Hippocampal formation (tissue), 2 donors: ENCODE results near the gene LEKR1.

Source experiments
- DNase-seq, 2 donors: peaks; one replicate each; lab custom pipeline; 2025; lab: John Stamatoyannopoulos, UW

LEKR1 gene

GRCh38 chr3:157059661-157060060 is 233.5 kb downstream of the LEKR1 start:
- no peak for DNase-seq

DNA sequence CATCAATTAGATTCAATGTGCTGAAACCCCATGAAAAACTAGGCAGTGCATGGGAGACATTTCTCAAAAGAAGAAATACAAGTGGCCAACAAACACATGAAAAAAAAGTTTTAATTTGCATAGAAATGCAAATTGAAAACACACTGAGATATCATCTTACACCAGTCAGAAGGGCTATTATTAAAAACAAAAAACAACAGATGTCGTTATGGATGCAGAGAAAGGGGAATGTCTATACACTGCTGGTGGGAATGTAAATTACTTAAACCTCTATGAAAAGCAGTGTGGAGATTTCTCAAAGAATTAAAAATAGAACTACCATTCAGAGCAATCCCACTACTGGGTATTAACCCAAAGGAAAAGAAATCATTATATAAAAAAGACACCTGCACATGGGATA is 235.1 kb downstream of the LEKR1 start:
- DNase-seq, result no peak

DNA sequence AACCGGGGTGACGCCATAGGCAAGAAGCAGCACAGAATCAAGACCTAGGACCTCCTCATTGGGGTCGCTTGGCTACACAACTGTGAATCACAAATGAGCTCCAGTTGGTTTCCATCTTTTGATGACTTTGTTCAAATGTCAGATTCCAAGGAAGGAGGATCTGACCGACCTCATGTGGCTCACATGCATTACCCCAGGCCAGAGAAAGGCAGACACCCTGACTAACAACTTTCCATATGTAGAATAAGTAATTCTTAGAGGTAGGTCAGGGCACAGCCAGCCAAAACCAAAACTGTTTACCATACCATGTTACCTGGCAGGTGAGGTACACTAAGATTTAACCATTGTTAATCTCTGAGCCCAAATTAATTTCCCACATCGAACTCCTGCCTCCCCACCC is 237.3 kb downstream of the LEKR1 start:
- DNase-seq, result no peak

- peak in 1 of 2 donors; percentile 40 for DNase-seq
Measured at GRCh38 chr3:157063926-157064325, 237.8 kb downstream of the LEKR1 start.

GRCh38 chr3:157064402-157064801 is 238.2 kb downstream of the LEKR1 start:
- no peak for DNase-seq

DNA sequence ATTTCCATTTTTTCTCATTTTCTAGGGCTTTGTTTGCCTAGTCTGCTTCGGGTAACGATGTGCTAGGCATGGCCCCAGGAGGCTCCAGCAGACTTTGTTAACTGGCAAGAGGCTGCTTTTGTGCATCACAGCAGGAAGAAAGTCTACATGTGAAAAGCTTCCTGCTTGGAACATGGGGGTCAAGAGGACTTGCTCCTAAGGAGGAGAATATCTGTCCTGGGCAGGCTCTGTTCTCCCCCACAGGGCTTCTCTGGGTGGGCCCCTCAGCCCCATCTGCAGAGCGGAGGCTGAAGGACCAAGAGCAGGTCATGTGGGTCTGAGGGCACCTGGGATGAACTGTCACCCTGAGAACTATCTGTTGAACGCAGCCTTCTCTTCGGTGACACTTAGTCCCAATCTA is 239.0 kb downstream of the LEKR1 start:
- DNase-seq, result no peak

GRCh38 chr3:157066335-157067098 is 240.4 kb downstream of the LEKR1 start:
- DNase-seq, result no peak

DNA sequence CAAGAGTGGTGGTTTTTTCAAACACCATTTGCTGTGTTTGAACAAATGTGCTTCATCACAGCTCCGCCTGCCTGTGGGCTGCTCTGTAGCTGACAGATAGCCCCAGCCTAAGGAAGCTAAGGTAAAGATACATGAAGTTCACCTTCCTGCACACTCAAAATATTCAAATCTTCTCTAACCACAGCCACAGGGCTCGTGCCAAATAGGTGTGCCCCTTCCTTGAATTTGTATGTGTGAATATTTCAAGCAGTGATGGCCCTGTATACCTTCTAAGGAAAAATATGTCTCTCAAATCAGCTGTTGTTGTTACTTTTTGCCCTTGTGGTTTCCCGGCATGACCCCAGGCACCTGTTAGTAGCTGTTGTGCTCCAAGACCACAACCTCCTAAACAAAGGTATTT is 241.0 kb downstream of the LEKR1 start:
- no peak for DNase-seq

GRCh38 chr3:157069406-157069805 is 243.3 kb downstream of the LEKR1 start:
- no peak for DNase-seq

DNA sequence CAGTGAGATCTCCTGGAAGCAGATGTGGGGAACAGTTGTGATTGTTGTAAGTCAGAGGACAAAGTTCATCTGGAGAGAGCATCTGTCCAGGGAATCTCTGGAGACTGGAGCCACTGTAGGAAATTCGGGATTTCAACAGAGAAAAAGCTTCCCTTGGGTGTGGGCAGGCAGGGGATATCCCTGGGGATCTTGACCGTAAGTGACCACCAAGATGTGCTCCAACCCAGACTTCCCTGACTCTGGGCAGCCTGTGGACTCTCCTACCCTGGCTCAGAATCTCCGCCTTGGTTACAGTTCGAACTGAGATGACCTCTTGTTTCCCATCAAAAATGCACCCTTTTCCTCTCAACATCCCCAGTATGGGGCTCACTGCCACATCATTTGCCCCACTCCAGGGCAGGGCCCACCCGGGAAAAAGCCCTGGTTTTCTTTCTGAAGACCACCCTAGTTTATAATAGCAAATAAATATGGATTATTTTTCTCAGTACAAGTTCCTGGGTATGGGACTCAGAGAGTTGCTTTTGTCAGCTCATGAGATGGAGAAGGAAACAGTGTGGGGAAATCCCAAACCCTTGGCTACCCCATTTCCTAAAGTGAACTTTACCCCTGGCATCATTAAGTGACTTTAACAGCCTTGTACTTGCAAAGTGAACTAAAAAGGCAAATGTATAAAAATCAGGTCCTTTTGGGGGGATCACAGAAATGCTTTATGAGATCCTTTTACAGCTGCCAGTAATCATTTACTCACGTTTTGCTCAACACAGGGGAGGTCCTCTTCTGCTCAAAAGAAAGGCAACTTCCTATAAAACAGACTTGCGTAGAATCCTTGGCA is 243.9 kb downstream of the LEKR1 start:
- no peak for DNase-seq

GRCh38 chr3:157070678-157070999 is 244.5 kb downstream of the LEKR1 start:
- no peak for DNase-seq

DNA sequence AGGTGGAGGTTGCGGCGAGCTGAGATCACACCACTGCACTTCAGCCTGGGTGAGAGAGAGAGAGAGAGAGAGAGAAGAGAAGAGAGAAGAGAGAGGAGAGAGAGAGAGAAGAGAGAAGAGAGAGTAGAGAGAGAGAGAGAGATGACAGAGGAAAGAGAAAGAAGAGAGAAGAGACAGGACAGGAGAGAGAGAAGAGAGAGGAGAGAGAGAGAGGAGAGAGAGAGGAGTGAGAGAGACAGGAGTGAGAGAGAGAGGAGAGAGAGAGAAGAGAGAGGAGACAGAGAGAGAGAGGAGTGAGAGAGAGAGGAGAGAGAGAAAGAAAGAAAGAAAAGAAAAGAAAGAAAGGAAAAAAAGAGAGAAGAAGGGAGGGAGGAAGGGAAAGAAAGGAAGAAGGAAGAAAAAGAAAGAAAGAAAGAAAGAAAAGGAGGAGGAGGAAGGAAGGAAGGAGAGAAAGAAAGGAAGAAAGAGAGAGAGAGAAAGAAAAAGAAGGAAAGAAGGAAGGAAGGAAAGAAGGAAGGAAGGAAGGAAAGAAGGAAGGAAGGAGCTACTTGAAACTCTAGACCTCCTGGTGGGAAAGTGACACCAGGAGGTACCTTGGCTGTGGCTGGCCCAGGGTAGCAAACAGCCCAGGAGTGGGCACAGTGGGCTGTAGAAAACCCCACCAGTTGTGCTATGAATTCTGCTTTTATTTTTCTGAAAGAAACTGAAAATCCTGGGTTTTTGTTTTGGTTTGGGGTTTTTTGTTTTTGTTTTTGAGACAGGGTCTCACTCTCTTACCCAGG is 245.8 kb downstream of the LEKR1 start:
- no peak for DNase-seq

DNA sequence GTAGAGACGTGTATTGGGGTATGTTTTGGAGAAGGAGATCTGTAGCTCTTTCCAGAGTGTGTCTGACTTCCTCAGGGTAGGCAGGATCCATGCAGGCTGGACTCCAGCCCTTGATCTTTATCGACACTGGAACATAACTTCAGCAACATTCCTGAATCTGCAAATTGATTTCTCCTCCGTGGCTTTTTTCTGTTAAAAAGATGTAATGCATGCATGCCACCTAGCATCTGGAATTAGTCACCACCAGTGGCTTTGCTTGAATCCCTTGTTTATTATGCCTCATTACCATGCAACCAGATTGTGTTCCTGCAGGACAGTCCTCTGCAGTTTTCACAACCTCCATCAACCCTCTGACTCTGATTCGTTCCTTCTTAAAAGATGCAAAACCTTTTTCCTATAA is 247.7 kb downstream of the LEKR1 start:
- no peak for DNase-seq

DNA sequence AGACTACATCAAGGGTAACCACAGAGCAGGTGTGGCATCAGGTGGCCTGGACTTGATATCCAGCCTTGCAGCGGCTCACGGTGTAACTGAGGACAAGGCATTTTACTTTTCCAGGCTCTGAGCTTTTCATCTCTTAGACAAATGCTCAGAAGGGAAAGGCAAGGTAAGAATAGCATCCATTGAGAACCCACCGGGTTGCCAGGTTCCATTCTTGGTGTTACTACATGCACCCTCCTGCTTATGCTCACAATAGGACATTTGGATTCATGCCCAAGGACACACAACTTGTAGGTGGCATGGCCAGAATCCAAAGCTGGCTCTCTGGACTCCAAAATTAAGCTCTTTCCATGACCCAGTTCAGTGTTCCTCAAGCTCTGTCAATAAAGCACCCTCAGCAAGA is 248.3 kb downstream of the LEKR1 start:
- no peak for DNase-seq

DNA sequence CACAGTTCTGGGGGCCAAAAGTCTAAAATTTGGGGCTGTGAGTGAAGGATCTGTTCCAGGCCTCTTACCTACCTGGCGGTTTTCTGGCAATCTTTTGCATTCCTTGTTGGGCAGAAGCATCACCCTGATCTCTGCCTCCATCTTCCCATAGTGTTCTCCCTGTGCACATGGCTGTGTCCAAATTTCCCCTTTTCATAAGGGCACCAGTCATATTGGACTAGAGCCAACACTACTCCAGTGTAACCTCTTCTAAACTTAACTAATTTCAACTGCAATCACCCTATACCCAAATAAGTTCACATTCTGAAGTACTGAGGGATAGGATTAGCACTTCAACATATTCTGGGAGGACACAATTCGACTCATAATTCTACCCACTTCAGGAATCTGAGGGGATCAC is 248.8 kb downstream of the LEKR1 start:
- DNase-seq, result no peak

DNA sequence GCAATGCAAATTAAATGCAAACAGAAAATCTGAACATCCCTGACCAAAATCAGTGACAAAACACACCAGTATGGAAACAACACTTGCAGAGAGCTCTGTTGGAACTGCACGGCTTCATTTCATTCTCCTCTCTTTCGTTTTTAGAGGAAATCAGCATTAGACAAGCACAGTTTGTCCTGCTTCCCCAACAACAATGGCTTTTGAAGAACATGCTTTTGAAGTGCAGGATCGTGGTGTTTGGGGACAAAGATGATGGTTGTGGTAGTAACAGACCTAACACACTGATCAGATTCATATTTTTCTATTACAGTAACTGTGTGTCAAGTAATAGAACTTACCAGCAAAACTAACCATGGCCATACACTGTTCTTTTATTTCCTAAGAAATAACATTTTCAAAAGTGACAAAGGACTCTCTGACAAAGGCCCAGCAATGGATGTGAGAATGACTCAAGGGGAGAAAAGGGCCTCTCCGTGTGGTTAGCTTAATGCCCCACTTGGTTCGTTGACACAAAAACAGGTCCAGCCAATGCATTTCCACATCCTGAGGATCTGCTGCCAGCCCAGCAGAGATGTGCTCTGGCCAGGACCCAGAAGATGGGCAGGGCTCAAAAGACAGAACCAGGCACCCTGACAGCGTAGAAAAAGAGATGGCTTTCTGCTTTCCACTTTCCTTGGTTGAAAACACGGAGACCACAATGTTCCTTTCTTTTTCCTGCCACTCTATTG is 249.7 kb downstream of the LEKR1 start:
- peak in 1 of 2 donors; percentile 56 for DNase-seq

- DNase-seq, result no peak
Measured at GRCh38 chr3:157077565-157077991, 251.4 kb downstream of the LEKR1 start.

DNA sequence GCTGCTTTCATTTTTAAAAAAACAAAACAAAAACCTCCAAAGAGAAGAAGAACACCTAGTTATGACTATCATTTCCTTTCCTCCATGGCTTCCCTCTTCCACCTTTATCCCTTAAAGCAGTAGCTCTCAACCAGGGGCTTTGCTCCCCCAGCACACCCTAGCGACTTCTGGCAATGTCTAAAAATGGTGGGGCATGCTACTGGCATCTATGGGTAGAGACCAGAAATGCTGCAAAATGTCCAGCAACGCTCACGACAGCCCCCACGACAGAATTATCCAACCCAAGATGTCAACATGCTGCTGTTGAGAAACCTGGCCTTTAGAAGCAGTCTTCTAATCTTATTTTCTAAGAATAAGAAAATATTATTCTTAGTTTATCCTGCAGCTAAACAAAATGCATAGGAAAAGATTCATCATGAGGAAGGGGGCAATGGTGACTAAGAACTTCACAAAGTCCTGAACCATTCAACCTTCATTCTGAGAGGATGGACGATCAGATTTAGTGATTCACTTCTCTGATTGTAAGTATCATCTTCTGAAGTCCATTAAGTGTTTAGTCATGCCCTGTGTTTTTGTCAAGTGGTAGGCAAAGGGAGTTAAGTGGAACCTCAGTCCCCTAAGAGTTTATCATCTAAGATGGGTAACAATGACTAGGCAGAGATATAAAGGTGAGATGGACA is 252.1 kb downstream of the LEKR1 start:
- DNase-seq, result no peak

DNA sequence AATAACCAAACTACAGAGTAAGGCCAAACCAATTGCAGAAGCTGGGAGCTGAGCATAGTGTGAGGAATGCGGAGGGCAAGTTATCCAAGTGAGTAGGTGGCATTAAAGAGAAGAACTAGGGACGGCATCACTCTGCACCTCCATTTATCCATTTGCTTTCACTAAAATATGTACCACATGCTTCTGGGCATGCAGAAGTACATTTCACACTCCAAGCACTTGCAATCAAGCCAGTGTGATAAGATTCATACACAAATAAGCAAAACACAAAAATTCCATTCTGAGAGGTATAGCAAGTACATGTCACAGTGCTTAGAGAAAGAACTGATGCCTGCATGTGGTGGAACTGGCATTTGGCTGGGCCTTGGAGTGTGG is 252.6 kb downstream of the LEKR1 start:
- DNase-seq, result no peak

- no peak for DNase-seq
Measured at GRCh38 chr3:157079676-157080369, 253.7 kb downstream of the LEKR1 start.
